NCI-H146 treated with DMSO at 0.1 percent for 48 hours (cell line): ENCODE results near the gene HIVEP1.

ENCODE experiments used
- DNase-seq: peaks from one replicate; lab custom pipeline; 2025; ENCODE audit not compliant: unreplicated experiment; lab: John Stamatoyannopoulos, UW

The HIVEP1 gene

DNA sequence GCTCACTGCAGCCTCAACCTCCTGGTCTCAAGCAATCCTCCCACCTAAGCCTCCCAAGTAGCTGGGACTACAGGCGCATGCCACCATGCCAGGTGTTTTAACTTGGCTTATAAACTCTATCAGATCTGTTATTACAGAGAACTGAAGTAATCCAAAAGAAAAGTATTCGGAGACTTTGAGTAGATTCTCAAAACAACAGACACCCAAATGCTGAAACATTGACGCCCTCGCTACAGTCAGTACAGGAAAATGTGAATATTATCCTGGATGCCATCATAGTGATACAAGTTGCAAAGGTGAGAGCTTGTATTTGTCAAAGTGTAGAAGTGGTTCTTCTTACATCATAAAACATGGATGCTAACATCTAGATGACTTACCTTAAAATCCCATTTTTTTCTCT lies 169.4 kb downstream of the HIVEP1 start:
- DNase-seq: no peak

GRCh38 chr6:12182676-12183075 lies 170.6 kb downstream of the HIVEP1 start:
- DNase-seq: no peak

- DNase-seq: no peak
Observed at GRCh38 chr6:12185081-12185673, 173.1 kb downstream of the HIVEP1 start.

- no peak for DNase-seq
Observed at GRCh38 chr6:12186528-12186927, 174.4 kb downstream of the HIVEP1 start.

- no peak for DNase-seq
Observed at GRCh38 chr6:12189150-12189549, 177.0 kb downstream of the HIVEP1 start.

DNA sequence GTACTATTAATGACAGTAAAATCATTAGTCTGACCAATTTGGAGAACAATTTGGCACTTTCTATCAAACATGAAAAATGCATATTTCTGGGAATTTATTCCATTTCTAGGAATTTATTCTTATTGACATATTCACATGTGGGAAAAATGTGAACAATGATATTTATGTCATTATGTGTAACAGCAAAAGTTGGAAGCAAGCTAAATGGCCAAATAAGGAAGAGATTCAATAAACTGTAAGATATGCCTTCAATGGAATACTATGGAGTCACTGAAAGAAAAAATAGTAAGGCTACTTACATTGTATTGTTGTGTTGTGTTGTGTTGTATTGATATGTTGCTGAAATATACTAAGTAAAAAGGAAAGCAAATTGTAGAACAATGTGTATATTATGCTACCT lies 177.5 kb downstream of the HIVEP1 start:
- DNase-seq: no peak

DNA sequence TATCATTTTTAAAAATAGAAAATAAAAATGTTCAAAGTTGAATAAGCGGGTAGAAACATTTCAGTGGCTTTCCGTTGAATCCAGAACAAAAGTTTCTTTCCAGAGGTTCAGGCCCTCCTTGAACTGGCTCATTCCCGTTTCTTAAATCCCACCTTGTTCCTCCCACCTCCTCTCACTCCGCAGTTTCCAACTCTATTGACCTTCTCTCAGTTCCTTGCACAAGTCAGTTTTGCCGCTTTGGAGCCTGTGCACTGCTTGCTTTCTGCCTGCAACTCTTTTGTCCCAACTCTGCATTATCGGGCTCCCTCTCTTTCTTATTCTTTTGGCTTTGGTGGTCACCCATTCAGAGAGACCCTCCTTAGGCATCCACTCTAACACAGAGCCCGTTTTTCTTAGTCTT lies 178.1 kb downstream of the HIVEP1 start:
- DNase-seq: no peak

- DNase-seq: no peak
Observed at GRCh38 chr6:12196326-12196936, 184.3 kb downstream of the HIVEP1 start.

DNA sequence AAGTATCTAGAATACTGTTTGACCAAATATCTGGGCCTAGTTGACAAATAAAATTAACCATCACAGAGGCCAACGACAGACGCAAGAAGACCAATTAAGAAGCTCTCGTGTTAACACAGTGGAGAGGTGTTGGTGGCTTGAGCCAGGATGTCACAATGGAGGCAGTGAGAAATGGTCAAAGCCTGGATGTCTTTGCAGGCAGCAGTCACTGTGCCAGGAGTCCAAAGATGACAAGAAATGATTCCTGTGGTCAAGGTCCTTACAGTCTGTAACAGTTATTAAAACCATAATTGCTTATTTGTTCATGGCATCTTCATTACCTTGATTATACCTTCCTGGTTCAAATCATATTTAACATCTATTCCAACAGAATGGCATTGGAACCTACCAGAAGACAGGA lies 186.7 kb downstream of the HIVEP1 start:
- no peak for DNase-seq

DNA sequence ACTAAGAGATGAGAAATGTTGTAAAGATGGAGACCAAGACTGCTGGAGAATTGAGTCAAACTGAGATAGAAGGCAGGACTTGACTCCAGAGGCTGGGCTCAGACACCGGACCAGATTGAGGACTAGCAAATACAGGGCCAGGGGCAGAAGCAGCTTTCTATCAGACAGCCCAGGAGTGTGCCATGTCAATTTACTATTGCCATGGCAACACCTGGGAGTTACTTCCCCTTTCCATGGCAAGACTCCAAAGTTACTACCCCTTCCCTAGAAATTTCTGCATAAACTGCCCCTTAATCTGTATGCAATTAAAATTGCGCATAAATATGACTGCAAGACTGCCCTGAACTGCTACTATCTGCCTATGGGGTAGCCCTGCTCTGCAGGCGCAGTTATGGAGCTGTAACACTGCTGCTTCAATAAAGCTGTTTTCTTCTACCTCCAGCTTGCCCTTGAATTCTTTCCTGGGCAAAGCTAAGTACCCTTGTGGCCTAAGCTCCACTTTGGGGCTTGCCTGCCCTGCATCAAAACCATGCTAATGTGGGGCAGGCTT lies 188.0 kb downstream of the HIVEP1 start:
- no peak for DNase-seq

DNA sequence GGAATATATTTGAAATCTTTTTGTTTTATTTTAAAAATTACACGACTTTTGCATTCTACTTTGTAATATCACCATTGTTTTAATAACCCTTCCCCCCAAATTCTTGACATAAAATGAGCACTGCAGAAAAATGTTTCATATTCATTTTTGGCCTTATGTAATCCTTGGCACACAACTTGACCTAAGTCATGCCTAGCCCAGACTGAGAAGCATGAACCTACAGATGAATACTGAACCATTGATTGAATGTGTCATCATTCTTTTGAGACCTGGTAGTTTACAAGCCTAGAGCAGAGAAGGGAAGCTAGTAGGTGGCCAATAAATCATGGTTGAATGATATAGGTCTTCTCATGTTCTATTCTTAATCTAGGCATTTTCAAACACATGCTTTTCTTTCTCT lies 188.6 kb downstream of the HIVEP1 start:
- DNase-seq: no peak

- DNase-seq: no peak
Observed at GRCh38 chr6:12203001-12203400, 190.9 kb downstream of the HIVEP1 start.

- no peak for DNase-seq
Observed at GRCh38 chr6:12208190-12208589, 196.1 kb downstream of the HIVEP1 start.

DNA sequence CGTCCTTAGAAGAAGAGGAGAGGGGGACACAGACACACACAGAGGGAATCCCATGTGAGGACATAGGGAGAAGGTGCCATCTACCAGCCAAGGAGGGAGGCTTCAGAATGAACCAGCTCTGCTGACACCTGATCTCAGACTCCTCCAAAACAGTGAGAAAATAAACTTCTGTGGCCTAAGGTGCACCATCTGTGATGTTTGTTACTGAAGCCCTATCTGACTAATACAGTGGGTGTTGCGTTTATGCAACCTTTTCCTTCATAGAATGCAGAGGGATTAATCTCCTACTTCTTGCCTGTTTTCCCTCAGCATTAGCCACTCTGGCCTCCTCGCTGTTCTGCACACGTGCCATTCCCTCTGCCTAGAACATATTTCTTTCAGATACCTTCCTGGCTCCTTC lies 196.6 kb downstream of the HIVEP1 start:
- no peak for DNase-seq
